NCI-H524 (cell line): ENCODE data around the gene ECSCR.
A peak's percentile ranks its signal among the peaks of the same experiment; 100 is the strongest.
"Not testable (repeated sequence)": the region's sequence is repeated elsewhere in the genome, so short reads cannot be mapped to it uniquely, and the experiment has no call there.

Source experiments
- DNase-seq, 2 experiments: peaks; one replicate each; lab custom pipeline; 2025; lab: John Stamatoyannopoulos, UW

Gene ECSCR

GRCh38 chr5:139462586-139463276 lies at the start of gene ECSCR:
ECSCR (minus strand) TSS chr5:139462743; CDS start chr5:139462670, 73 bp downstream.
- DNase-seq = no peak

- not testable (repeated sequence) for DNase-seq
These were observed 42.2 kb upstream of the ECSCR start for GRCh38 chr5:139504722-139505121.

GRCh38 chr5:139503879-139504278 lies 41.3 kb upstream of the ECSCR start:
- not testable (repeated sequence) for DNase-seq

GRCh38 chr5:139503036-139503817 lies 40.7 kb upstream of the ECSCR start:
- DNase-seq = not testable (repeated sequence)

- no peak for DNase-seq
These were observed 38.8 kb upstream of the ECSCR start for GRCh38 chr5:139501381-139501780.

GRCh38 chr5:139495638-139496435 lies 33.3 kb upstream of the ECSCR start:
- no peak for DNase-seq

- DNase-seq = no peak
These were observed 32.3 kb upstream of the ECSCR start for GRCh38 chr5:139494832-139495231.

- DNase-seq = no peak
These were observed 31.7 kb upstream of the ECSCR start for GRCh38 chr5:139494256-139494655.

- DNase-seq = no peak
These were observed 30.2 kb upstream of the ECSCR start for GRCh38 chr5:139492700-139493192.

GRCh38 chr5:139488260-139488659 lies 25.7 kb upstream of the ECSCR start:
- peak; percentile 11 to 60 for DNase-seq

GRCh38 chr5:139486201-139486600 lies 23.7 kb upstream of the ECSCR start:
- DNase-seq = no peak

GRCh38 chr5:139482890-139483208 lies 20.3 kb upstream of the ECSCR start:
- DNase-seq = not testable (repeated sequence)

- DNase-seq = peak; percentile 28 to 72
These were observed 19.7 kb upstream of the ECSCR start, which contains the start of gene STING1 for GRCh38 chr5:139482050-139482889. STING1 (minus strand) TSS chr5:139482758; CDS start chr5:139481704, 1,054 bp downstream.

GRCh38 chr5:139481580-139482049 lies 19.1 kb upstream of the ECSCR start:
- peak in 1 of 2 experiments; percentile 26 for DNase-seq

GRCh38 chr5:139481122-139481533 lies 18.6 kb upstream of the ECSCR start:
- DNase-seq = no peak

- not testable (repeated sequence) for DNase-seq
These were observed 17.2 kb upstream of the ECSCR start for GRCh38 chr5:139479729-139480128.

- peak in 1 of 2 experiments; percentile 10 for DNase-seq
These were observed 16.3 kb upstream of the ECSCR start for GRCh38 chr5:139478657-139479423.

GRCh38 chr5:139475865-139476617 lies 13.5 kb upstream of the ECSCR start:
- DNase-seq = no peak
